HepG2 (cell line): ENCODE measurements around the gene CALM1. TPM values are rescaled to one million over a fixed set of nuclear protein-coding genes. Genes with fewer than 3 reads are reported as not detected.
A peak's percentile ranks its signal among the peaks of the same experiment; 100 is the strongest.

Experiments
- ATAC-seq: fragments of 200-7000 bp; cut with Tn5 transposase; 3 replicates; pipeline ENCODE4 v1.9.1; 2020; ENCODE audit warnings: mild to moderate bottlenecking, moderate library complexity
- BruUV-seq: library from RNA; stranded (reverse); fragments of 400-500 nt; replicated peaks from 2 replicates; lab custom pipeline; 2021; lab: Mats Ljungman, UMichigan
- CTCF ChIA-PET: fragments of 300-600 bp; formaldehyde crosslinking; extraction: SDS; loops from one replicate; lab custom pipeline; 2021; ENCODE audit warnings: low total read pairs, inconsistent platforms, low intra/inter-chr PET ratio; lab: Yijun Ruan, JAX
- POLR2A ChIA-PET: fragments of 350-600 bp; sonication (Branson Sonifier 250); formaldehyde crosslinking; loops from one replicate; lab custom pipeline; 2020; ENCODE audit warnings: antibody characterized with exemption, inconsistent platforms; lab: Yijun Ruan, JAX
- DNase-seq: peaks from one replicate; pipeline ENCODE4 v3.0.0-alpha.2; 2015; ENCODE audit warnings: low spot score
- FAIRE-seq: peaks from 3 replicates; lab custom pipeline; 2011; peaks lifted over from hg19 to GRCh38; lab: Jason Lieb, UNC
- H2AFZ ChIP-seq: one replicate; pipeline ENCODE4 v1.6.1; 2011; ENCODE audit warnings: low read length, inconsistent platforms
- H3K27ac ChIP-seq: fragments of 300-600 bp; 3 replicates; pipeline ENCODE4 v1.8.0; 2011; ENCODE audit warnings: mixed run types, mild to moderate bottlenecking, mixed read lengths, low read length, inconsistent platforms; ENCODE audit not compliant: insufficient read depth; ENCODE audit errors: extremely low read length
- H3K27me3 ChIP-seq, 2 experiments: fragments of 200-600 bp in 1 of 2; 2 replicates in 1 of 2; 3 replicates in 1 of 2; pipeline versions ENCODE4 v1.6.0 to v1.8.0; 2011; ENCODE audit warnings: low read length in 2 of 2, mild to moderate bottlenecking in 2 of 2, moderate library complexity in 2 of 2, inconsistent platforms in 1 of 2; ENCODE audit not compliant: insufficient read depth in 2 of 2, control insufficient read depth in 1 of 2
- H3K36me3 ChIP-seq, 2 experiments: fragments of 200-600 bp in 1 of 2; replicated peaks in 1 of 2; 2 replicates in 1 of 2; 3 replicates in 1 of 2; pipeline versions ENCODE4 v1.5.1 to v1.8.0; 2011; ENCODE audit warnings: low read length in 2 of 2, inconsistent platforms in 1 of 2; ENCODE audit not compliant: insufficient read depth in 2 of 2, control insufficient read depth in 1 of 2
- H3K4me1 ChIP-seq: 2 replicates; pipeline ENCODE4 v1.5.1; 2012; ENCODE audit warnings: low read length, inconsistent platforms; ENCODE audit not compliant: insufficient read depth
- H3K4me2 ChIP-seq: 2 replicates; pipeline ENCODE4 v1.6.0; 2011; ENCODE audit warnings: low read depth, low read length, inconsistent platforms
- H3K4me3 ChIP-seq, 3 experiments: fragments of 200-600 bp in 1 of 3; sonication (generic), shearing (Covaris generic) in 1 of 3; replicated peaks in 1 of 3; 2 replicates each; pipeline ENCODE4 v1.5.1; 2011 to 2016; ENCODE audit warnings: low read length in 3 of 3, inconsistent platforms in 2 of 3, low read depth in 2 of 3, mild to moderate bottlenecking in 2 of 3, control low read depth in 1 of 3, mixed read lengths in 1 of 3; ENCODE audit not compliant: insufficient read depth in 1 of 3
- H3K79me2 ChIP-seq: one replicate; pipeline ENCODE4 v1.6.1; 2011; ENCODE audit warnings: low read length, inconsistent platforms; ENCODE audit not compliant: insufficient read depth
- H3K9ac ChIP-seq: 2 replicates; pipeline ENCODE4 v1.6.0; 2011; ENCODE audit warnings: mild to moderate bottlenecking, low read depth, low read length, inconsistent platforms; ENCODE audit not compliant: insufficient read depth
- H3K9me3 ChIP-seq: 2 replicates; pipeline ENCODE4 v1.5.1; 2012; ENCODE audit warnings: mild to moderate bottlenecking, low read length
- H4K20me1 ChIP-seq: 2 replicates; pipeline ENCODE4 v1.6.0; 2011; ENCODE audit warnings: inconsistent platforms, mild to moderate bottlenecking, low read length, moderate library complexity; ENCODE audit not compliant: insufficient read depth
- CEBPB ChIP-seq: IDR thresholded peaks from 2 replicates; pipeline ENCODE4 v1.6.1; 2011; ENCODE audit warnings: low read depth, low read length, improper control_type of control experiment, borderline replicate concordance
- CEBPG ChIP-seq: IDR thresholded peaks from 2 replicates; pipeline ENCODE4 v1.6.1; 2016
- DMAP1 ChIP-seq: IDR thresholded peaks from 2 replicates; pipeline ENCODE4 v1.6.1; 2016
- EP300 ChIP-seq, 3 experiments: sonication (generic) in 1 of 3; formaldehyde crosslinking in 1 of 3; IDR thresholded peaks; 2 replicates each; pipeline versions ENCODE4 v1.5.1 to v1.6.1; 2011 to 2020; ENCODE audit warnings: low read depth in 2 of 3, low read length in 2 of 3, borderline replicate concordance in 1 of 3, improper control_type of control experiment in 1 of 3, mild to moderate bottlenecking in 1 of 3, missing genetic modification reagents in 1 of 3, moderate library complexity in 1 of 3
- HHEX ChIP-seq: IDR thresholded peaks from 2 replicates; pipeline ENCODE4 v1.6.1; 2016; ENCODE audit warnings: control low read depth
- HNF4A ChIP-seq: sonication (generic); formaldehyde crosslinking; IDR thresholded peaks from 2 replicates; pipeline ENCODE4 v1.4.0; 2020; ENCODE audit warnings: missing genetic modification reagents
- KAT8 ChIP-seq: IDR thresholded peaks from 2 replicates; pipeline ENCODE4 v1.6.1; 2016; ENCODE audit warnings: missing genetic modification reagents, missing compliant biosample characterization
- KDM1A ChIP-seq: IDR thresholded peaks from 2 replicates; pipeline ENCODE4 v1.6.1; 2016; ENCODE audit warnings: missing compliant biosample characterization
- PHB2 ChIP-seq: fragments of 450-650 bp; IDR thresholded peaks from 2 replicates; pipeline ENCODE4 v1.6.1; 2018; ENCODE audit not compliant: partially characterized antibody
- PHF21A ChIP-seq: sonication (generic); formaldehyde crosslinking; IDR thresholded peaks from 2 replicates; pipeline ENCODE4 v1.5.0; 2020; ENCODE audit warnings: mild to moderate bottlenecking, missing genetic modification reagents
- RELA ChIP-seq: sonication (generic); formaldehyde crosslinking; IDR thresholded peaks from 2 replicates; pipeline ENCODE4 v1.4.0; 2020; ENCODE audit warnings: missing genetic modification reagents
- SNAI1 ChIP-seq: sonication (generic); formaldehyde crosslinking; IDR thresholded peaks from 2 replicates; pipeline ENCODE4 v1.5.0; 2020; ENCODE audit warnings: mild to moderate bottlenecking, missing genetic modification reagents, borderline replicate concordance
- TCF7L2 ChIP-seq: IDR thresholded peaks from 2 replicates; pipeline ENCODE4 v1.6.1; 2011; ENCODE audit warnings: mild to moderate bottlenecking, low read depth, low read length, moderate library complexity
- THAP11 ChIP-seq: IDR thresholded peaks from 2 replicates; pipeline ENCODE4 v1.6.1; 2016; ENCODE audit warnings: missing biosample characterization, missing genetic modification reagents
- ZBTB25 ChIP-seq: IDR thresholded peaks from 2 replicates; pipeline ENCODE4 v1.6.1; 2018; ENCODE audit warnings: missing genetic modification reagents
- ZFP62 ChIP-seq: sonication (generic); formaldehyde crosslinking; IDR thresholded peaks from 2 replicates; pipeline ENCODE4 v1.4.0; 2020; ENCODE audit warnings: missing genetic modification reagents
- ZFY ChIP-seq: sonication (generic); formaldehyde crosslinking; IDR thresholded peaks from 2 replicates; pipeline ENCODE4 v1.4.0; 2020; ENCODE audit warnings: missing genetic modification reagents
- ZKSCAN1 ChIP-seq: fragments of 150-350 bp; IDR thresholded peaks from 2 replicates; pipeline ENCODE4 v1.6.1; 2014; ENCODE audit warnings: low read length
- ZNF263 ChIP-seq: sonication (generic); formaldehyde crosslinking; IDR thresholded peaks from 2 replicates; pipeline ENCODE4 v1.4.0; 2020; ENCODE audit warnings: missing genetic modification reagents
- ZNF343 ChIP-seq: sonication (generic); formaldehyde crosslinking; IDR thresholded peaks from 2 replicates; pipeline ENCODE4 v1.4.0; 2020; ENCODE audit warnings: mild to moderate bottlenecking, missing genetic modification reagents
- ZNF367 ChIP-seq: sonication (generic); formaldehyde crosslinking; IDR thresholded peaks from 2 replicates; pipeline ENCODE4 v1.4.0; 2020; ENCODE audit warnings: missing genetic modification reagents, borderline replicate concordance
- ZNF44 ChIP-seq: sonication (generic); formaldehyde crosslinking; IDR thresholded peaks from 2 replicates; pipeline ENCODE4 v1.5.1; 2020; ENCODE audit warnings: mild to moderate bottlenecking, missing genetic modification reagents
- ZNF512 ChIP-seq: sonication (generic); formaldehyde crosslinking; IDR thresholded peaks from 2 replicates; pipeline ENCODE4 v1.4.0; 2020; ENCODE audit warnings: mild to moderate bottlenecking, missing genetic modification reagents
- WGBS: methylation state at CpG from one replicate; pipeline ENCODE4 v1.1.6; 2017; ENCODE audit warnings: low lambda C conversion rate; 5-methylcytosine and 5-hydroxymethylcytosine counted together
- in situ Hi-C: cut with HindIII; loops from 2 replicates; pipeline ENCODE4 v1.10.0; 2017; ENCODE audit warnings: low pct_unique_long_range_greater_than_20kb; ENCODE audit not compliant: extremely low pct_ligation_motif_present
- intact Hi-C: fragments of 100-400 bp; cut with micrococcal nuclease; formaldehyde crosslinking; loops from one replicate; pipeline ENCODE4 v1.10.0; 2022; ENCODE audit not compliant: unreplicated experiment
- polyA plus RNA-seq, 8 experiments: library from polyadenylated mRNA; depleted of rRNA in 3 of 8; stranded (reverse) in 7 of 8; unstranded in 1 of 8; fragments of >200 nt; fragmentation: Illumina TruSeq in 4 of 8; extraction: Trizol in 4 of 8; gene quantifications; 2 replicates each; pipeline versions ENCODE4 v1.2.1 to v1.2.3, GENCODE V29; 2011 to 2016; ENCODE audit warnings: low read depth in 4 of 8, missing spikeins in 1 of 8, mixed read lengths in 1 of 8; ENCODE audit not compliant: insufficient read depth in 1 of 8
- total RNA-seq, 5 experiments: library from RNA; depleted of rRNA; stranded (reverse); fragments of >200 nt; fragmentation: Illumina TruSeq; extraction: Trizol; gene quantifications; 2 replicates each; pipeline ENCODE4 v1.2.3, GENCODE V29; 2016; ENCODE audit warnings: low read depth in 1 of 5
- TF ChIP-seq, protein P1 (sequence below): sonication (generic); formaldehyde crosslinking; IDR thresholded peaks from 2 replicates; pipeline ENCODE4 v1.9.0; 2022; ENCODE audit warnings: missing genetic modification reagents, mild to moderate bottlenecking, borderline replicate concordance

The CALM1 gene
- total and polyA plus RNA-seq, 2 of the 13 experiments (the other 11 are each of a cell fraction or from before 2014, with no cell fraction given): 110 to 238 TPM

DNA sequence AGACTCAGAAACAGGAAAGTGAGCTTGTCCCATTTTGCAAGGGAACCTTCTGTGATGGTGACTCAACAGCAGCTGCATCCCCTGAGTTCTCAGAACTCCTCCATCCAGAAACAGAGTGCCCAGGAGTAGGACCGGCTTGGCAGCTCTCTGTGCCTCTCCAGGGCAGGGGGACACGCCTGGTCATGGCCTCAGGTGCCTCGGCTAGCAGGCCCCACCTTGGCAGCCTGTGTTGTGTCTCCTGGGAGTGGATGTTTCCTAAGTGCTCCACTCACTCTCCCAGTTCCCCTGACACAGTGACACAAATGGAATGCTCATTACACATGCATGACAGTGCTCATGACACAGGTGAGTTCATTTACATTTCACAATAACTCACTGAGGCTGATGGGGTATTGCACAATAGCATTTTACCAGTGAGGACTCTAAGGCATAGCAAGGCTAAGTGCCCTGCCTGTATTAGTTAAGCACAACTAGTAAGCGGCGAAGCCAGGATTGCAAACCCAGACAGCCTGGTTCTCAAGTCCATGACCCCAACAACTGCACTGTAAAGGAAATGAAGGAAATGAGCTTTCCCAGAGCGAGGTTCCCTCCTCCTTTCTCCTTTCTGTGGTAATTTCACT is 47.4 kb downstream of the CALM1 start:
- H3K9me3 ChIP-seq: 0 out of 2 replicates have a peak, but pooled peaks cover 3% of the 10 kb centered on the region
- H3K79me2 ChIP-seq: no peaks in the 10 kb centered on the region
- H4K20me1 ChIP-seq: no peaks in the 10 kb centered on the region
- POLR2A ChIA-PET: no interaction called here
- no peak overlapping the region for H3K27ac ChIP-seq
- intact Hi-C loops: no loop called here
- H3K4me1 ChIP-seq: peaks cover 21% of the 10 kb centered on the region
- no TSS peak for BruUV-seq
- in situ Hi-C loops: no loop called here
- WGBS: 0% methylated on average over 3 of the region's 6 CpGs
- 0 out of 5 replicates have a peak, but pooled peaks cover 0 to 3% of the 10 kb centered on the region in 2 experiments for H3K27me3 ChIP-seq
- peak overlapping the region; percentile 60; the same call in 1 of the 2 replicates for H3K4me2 ChIP-seq
- FAIRE-seq (no peak), ATAC-seq (peak; percentile 62), DNase-seq (peak; percentile 37)
- no peak overlapping the region for H2AFZ ChIP-seq
- H3K36me3 ChIP-seq: no peaks in the 10 kb centered on the region
- CTCF ChIA-PET: no interaction called here
- no peak overlapping the region for H3K9ac ChIP-seq
- no peak overlapping the region; a peak in 1 of 6 replicates for H3K4me3 ChIP-seq
- TF ChIP-seq CEBPG (CRISPR knock-in tag) (peak; percentile 90), THAP11 (CRISPR knock-in tag) (no peak), PHB2 (no peak), TCF7L2 (no peak), CEBPB (peak; percentile 99), ZNF44 (no peak), ZNF367 (CRISPR knock-in tag) (no peak), ZFY (no peak), KAT8 (CRISPR knock-in tag) (no peak), DMAP1 (CRISPR knock-in tag) (no peak), ZNF343 (CRISPR knock-in tag) (no peak), ZFP62 (CRISPR knock-in tag) (no peak), ZKSCAN1 (no peak), EP300 (IDR thresholded peaks at IDR 0.05; ENCODE audit: low read depth in 2 of 2, low read length in 2 of 2) (peak in 1 of 2 experiments; percentile 40; a peak in 1 of 4 replicates), EP300 (CRISPR knock-in tag; IDR thresholded peaks at IDR 0.05; ENCODE audit: borderline replicate concordance) (no peak), ZNF263 (CRISPR knock-in tag) (0 out of 2 replicates have a peak, but pooled peaks have one; percentile 29), ZBTB25 (no peak), HHEX (CRISPR knock-in tag) (no peak), RELA (CRISPR knock-in tag) (no peak), PHF21A (CRISPR knock-in tag) (no peak), ZNF512 (CRISPR knock-in tag) (peak; percentile 24; the same call in 1 of the 2 replicates), HNF4A (CRISPR knock-in tag) (no peak), KDM1A (no peak), SNAI1 (CRISPR knock-in tag) (no peak)
- TF ChIP-seq, protein P1, sequence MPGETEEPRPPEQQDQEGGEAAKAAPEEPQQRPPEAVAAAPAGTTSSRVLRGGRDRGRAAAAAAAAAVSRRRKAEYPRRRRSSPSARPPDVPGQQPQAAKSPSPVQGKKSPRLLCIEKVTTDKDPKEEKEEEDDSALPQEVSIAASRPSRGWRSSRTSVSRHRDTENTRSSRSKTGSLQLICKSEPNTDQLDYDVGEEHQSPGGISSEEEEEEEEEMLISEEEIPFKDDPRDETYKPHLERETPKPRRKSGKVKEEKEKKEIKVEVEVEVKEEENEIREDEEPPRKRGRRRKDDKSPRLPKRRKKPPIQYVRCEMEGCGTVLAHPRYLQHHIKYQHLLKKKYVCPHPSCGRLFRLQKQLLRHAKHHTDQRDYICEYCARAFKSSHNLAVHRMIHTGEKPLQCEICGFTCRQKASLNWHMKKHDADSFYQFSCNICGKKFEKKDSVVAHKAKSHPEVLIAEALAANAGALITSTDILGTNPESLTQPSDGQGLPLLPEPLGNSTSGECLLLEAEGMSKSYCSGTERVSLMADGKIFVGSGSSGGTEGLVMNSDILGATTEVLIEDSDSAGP (CRISPR knock-in tag): no peak
